ENCODE data around the gene GZMM.

The GZMM gene

GRCh38 chr19:566844-567243 is 23.0 kb downstream of the GZMM start:
- no peak for DNase-seq (ENCODE audit: low spot score)

DNA sequence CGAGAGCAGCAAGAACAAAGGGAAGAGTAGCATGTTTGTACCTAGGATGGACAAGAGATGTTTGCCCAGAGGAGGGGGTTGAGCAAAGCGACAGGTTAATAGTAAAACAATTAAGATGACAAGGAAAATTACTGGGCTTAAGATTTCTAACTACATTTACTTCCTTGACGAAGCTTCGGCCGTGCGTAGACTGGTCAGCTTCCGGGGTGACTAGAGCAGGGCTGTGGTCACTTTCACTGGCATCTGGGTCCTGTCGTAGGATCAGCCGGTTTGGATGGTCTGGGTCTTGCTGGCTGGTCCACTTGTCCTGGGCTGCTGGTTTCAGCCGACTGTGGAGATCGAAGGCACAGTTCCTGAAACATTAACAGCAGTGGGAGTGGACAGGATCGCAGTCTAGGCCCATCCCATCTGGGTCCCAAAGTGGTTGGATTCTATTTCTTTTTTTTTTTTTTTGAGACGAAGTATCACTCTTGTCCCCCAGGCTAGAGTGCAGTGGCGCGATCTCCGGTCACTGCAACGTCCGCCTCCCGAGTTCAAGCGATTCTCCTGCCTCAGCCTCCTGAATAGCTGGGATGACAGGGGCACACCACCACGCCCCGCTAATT is 23.5 kb downstream of the GZMM start:
- no peak for DNase-seq (ENCODE audit: low spot score)

DNA sequence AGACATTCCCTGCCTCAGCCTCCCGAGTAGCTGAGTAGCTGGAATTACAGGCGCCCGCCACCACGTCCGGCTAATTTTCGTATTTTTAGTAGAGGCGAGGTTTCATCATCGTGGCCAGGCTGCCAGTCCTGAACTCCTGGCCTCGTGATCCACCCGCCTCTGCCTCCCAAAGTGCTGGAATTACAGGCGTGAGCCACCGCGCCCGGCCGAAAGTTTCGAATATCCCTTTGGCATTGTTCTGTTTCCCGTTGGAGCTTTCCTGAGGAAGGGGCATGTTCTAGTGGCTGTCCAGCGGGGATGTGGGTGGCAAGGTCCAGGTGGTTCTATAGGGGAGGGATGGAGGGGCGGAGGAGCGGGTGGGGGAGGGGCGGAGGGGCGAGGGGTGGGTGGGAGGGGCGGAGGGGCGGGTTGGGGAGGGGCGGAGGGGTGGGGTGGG is 26.4 kb downstream of the GZMM start:
- no peak for DNase-seq (ENCODE audit: low spot score)

GRCh38 chr19:570937-571565 is 27.2 kb downstream of the GZMM start:
- peak; percentile 47 for DNase-seq (ENCODE audit: low spot score)

DNA sequence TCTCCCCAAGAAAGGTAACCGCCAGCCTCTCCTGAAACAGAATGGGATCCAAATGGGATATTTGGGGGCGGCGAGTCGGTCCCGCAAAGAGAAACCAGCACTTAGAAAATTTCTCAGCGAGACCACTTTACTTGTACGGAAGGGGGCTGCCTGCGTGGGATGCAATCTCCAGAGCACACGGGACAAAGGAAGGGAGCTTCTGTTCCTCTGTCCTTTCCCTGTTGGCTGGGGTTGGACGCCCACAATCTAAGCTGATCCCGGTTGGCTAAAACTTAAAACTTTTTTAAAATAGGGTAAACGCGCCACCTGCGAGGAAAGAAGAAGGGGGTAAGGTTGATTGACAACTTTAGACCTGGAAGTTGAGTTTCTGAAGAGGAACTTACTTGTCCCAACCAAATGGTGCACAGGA is 27.7 kb downstream of the GZMM start:
- DNase-seq (ENCODE audit: low spot score) = no peak

DNA sequence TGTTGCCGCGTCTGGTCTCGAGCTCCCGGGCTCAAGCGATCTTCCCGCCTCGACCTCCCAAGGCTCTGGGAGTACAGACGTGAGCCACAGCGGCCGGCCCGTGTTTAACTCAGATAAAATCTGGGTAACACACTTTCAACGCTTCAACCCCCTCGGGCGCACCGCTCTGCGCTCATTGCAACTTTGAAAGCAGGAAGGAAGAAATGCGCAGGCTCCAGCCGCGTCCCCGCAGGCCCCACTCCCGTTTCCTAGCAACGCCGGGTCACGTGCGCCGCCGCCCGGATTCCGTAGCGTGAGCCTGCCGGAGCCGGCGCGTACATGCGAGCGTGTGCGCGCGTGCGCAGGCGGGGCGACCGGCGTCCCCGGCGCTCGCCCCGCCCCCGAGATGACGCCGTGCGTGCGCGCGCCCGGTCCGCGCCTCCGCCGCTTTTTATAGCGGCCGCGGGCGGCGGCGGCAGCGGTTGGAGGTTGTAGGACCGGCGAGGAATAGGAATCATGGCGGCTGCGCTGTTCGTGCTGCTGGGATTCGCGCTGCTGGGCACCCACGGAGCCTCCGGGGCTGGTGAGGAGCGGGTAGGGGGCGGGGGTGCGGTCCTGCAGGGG is 28.4 kb downstream of the GZMM start, which contains the start of gene BSG:
Gene BSG (plus strand): TSS at position 457 of the 603 bp plus-strand sequence. CDS start 39 bp downstream, at position 496.
- DNase-seq (ENCODE audit: low spot score) = peak; percentile 97

DNA sequence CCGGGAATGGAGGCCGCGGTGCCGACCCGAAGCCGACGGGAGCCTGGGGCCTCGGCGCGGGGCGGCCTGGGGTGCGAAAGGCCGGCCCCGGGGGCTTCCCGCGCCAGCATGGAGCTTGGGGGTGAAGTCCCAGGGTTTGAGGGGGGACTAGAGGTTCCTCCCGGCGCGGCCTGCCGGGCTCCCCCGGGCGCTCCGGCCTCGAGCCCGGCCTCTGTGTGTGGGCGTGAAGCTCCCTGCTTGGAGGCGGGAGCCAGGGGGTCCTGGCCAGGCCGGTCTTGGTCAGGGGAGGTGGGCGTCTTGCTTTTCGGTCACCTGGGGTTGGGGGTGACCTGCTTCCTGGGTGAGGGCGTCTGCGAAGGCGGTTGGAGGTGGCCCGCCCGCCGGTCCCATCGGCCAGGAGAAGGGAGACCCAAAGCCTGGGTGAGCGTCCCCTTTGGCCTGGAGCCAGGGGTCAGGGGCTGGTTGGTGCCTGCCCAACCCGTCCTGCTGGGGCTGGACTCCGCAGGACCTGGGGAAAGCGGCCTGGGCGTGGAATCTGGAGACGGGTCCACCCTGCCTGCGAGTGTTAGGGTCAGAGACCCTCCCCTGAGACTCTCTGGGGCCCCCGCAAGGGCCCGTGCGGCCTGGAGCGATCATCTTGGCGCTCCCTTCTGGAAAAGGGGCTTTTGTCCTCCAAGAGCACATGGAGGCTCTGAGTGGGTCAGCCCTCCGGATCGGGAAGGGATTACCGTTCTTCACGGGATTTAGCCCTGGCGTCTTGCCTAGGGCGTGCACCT is 29.1 kb downstream of the GZMM start:
- DNase-seq (ENCODE audit: low spot score) = no peak

- no peak for DNase-seq (ENCODE audit: low spot score)
These were observed 29.6 kb downstream of the GZMM start for GRCh38 chr19:573519-573825.

DNA sequence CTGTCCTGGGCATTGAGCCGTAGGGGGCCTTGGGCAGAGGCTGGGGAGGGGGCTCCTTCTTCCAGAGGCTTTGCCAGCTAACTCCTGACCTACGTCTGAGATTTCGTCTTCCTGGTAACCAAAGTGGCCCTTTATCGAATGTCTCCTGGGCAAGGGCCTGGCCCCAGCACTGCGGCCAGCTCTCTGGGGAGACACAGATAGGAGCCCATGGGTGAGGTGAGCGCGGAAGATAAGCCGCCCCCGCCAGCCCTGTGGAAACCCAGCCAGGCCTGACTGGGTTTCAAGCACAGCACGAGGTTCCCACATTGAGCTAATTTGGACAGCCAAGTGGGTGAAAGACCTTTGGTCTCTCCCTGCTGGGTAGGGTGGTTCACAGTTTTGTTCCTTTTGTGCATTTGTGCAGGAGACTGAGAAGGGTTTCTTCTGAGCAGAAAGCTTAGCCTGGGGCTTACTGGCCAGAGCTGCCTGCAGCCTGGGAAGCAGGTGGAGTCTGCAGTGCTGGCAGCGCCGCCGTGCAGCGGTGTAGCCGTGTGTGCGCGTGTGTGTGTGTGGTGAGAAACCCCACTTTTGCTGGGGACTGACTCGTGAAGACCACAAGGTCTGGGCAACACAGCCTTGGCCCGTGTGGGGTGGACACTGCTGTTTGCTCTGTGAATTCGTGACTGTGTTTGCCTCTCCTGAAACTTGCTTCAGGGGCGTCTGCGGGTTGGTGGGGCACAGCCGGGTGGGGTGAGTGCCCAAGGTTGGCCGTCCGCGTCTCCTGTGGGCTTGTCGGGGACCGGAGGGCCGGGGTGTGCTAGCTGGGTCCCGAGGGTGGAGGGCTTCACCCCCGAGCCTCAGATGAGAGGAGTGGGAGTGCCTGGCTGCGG is 31.0 kb downstream of the GZMM start:
- no peak for DNase-seq (ENCODE audit: low spot score)

DNA sequence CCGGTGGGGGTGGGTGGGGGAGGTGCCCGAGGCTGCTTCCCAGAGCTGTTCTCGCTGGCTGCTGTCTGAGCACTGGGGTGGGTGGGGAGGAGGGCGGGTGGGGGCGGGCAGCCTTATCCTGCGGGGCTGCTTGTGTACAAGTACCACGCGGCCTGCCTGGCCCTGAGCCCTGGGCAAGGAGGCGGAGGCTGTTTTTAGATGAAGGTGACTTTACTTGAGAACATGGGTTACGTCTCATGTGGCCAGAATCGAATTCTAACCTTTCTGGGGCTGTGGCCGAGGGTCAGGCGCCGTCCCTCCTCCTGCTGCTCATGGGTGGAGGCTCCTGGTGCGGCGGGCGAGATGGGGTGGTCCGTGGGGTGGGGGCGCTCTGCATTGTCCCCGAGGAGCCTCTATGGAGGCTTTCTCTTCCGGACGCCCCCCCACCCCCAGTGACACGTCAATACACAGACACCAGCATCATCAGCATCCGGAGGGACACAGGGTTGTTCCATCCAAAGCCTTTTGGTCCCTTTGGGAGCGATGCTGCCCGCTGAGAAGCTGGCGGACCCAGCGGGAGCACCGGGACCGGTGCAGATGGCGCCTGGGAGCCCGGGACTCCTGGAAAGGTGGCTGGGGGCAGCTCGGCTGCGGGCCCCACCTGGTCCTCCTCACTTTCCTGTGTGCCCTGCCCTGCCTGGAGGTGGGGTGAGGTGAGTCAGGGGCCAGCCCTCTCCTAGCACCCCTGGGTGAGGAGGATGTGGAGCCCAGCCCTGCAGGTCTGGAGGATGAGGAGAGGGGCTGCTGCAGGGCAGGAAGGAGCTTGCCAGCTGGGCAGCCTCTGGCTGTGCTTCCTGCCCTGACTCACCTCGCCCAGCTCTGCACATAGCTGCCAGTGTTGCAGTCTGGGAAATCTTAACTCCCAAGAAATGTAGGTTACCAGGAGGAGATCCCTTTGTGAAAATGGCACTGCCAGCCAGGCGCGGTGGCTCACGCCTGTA is 32.0 kb downstream of the GZMM start:
- no peak for DNase-seq (ENCODE audit: low spot score)

- no peak for DNase-seq (ENCODE audit: low spot score)
These were observed 33.0 kb downstream of the GZMM start for GRCh38 chr19:576768-577438.

DNA sequence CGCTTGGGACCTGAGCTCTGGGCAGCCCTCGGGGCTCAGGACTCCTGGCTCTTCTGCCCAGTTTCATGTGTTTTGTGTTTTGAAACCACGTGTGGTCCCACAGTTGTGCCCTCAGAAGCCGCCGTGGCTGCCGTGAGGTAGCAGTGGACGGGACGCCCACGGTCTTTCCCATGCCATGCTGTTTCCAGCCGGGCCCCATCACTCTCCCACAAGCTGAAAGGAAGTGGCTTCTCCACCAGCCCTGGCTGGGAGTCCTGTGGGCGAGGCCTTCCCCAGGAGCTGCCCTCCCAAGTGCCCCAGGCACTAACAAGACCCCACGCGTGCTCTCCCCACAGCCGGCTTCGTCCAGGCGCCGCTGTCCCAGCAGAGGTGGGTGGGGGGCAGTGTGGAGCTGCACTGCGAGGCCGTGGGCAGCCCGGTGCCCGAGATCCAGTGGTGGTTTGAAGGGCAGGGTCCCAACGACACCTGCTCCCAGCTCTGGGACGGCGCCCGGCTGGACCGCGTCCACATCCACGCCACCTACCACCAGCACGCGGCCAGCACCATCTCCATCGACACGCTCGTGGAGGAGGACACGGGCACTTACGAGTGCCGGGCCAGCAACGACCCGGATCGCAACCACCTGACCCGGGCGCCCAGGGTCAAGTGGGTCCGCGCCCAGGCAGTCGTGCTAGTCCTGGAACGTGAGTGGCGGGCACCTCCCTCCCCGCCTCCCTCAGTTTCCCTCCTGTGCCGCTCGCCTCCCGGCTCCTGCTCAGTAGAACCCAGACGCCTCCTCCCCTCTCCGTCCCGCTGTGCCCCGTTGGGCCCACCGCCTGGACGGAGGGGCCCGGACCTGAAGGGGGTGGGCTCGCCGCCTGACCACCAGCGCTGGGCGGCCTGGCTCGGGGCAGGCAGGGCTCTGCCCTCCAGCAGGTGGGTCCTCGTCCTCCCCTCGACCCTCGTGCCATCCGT is 33.9 kb downstream of the GZMM start:
- no peak for DNase-seq (ENCODE audit: low spot score)

- DNase-seq (ENCODE audit: low spot score) = no peak
These were observed 35.4 kb downstream of the GZMM start for GRCh38 chr19:579111-579841.

DNA sequence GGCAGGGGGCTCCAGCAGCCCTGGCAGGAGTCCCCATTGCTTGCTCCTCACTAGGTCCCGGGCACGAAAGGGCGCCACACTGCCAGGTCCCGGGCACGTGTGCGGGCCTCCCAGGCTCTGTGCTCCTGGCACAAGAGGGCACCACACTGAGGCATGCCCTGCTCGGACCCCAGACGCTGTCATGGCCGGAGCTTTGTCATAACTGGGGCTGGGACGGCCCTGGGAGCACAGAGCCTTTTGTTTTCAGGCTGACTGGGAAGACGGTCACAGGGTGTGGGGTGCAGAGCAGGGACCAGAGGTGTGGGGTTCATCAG is 35.9 kb downstream of the GZMM start:
- no peak for DNase-seq (ENCODE audit: low spot score)

- no peak for DNase-seq (ENCODE audit: low spot score)
These were observed 36.5 kb downstream of the GZMM start for GRCh38 chr19:580274-580835.

- DNase-seq (ENCODE audit: low spot score) = no peak
These were observed 37.7 kb downstream of the GZMM start for GRCh38 chr19:581399-582111.

GRCh38 chr19:582497-583197 is 38.8 kb downstream of the GZMM start:
- DNase-seq (ENCODE audit: low spot score) = no peak
